Suppressor macrophage (primary cell): Measurements from ENCODE around the gene SLC22A31.

Source experiments
- DNase-seq, 4 experiments: peaks; one replicate each; pipeline ENCODE4 v3.0.0-alpha.2; 2020 to 2022

SLC22A31 gene

GRCh38 chr16:89164847-89165680 is 35.3 kb downstream of the SLC22A31 start:
- DNase-seq = no peak

GRCh38 chr16:89164436-89164835 is 35.9 kb downstream of the SLC22A31 start:
- no peak for DNase-seq

GRCh38 chr16:89163297-89163696 is 37.0 kb downstream of the SLC22A31 start:
- no peak for DNase-seq

GRCh38 chr16:89161763-89162713 is 38.3 kb downstream of the SLC22A31 start:
- DNase-seq = no peak

GRCh38 chr16:89160977-89161701 is 39.2 kb downstream of the SLC22A31 start:
- DNase-seq = no peak

- DNase-seq = no peak
These were observed 40.4 kb downstream of the SLC22A31 start for GRCh38 chr16:89159850-89160354.

- no peak for DNase-seq
These were observed 41.1 kb downstream of the SLC22A31 start for GRCh38 chr16:89159066-89159849.

- DNase-seq = no peak
These were observed 42.6 kb downstream of the SLC22A31 start for GRCh38 chr16:89157778-89158177.

- no peak for DNase-seq
These were observed 43.3 kb downstream of the SLC22A31 start for GRCh38 chr16:89156740-89157645.

GRCh38 chr16:89155851-89156739 is 44.2 kb downstream of the SLC22A31 start:
- peak in 1 of 4 experiments; percentile 17 for DNase-seq

GRCh38 chr16:89155184-89155679 is 45.1 kb downstream of the SLC22A31 start:
- DNase-seq = peak in 3 of 4 experiments; percentile 34 to 59 (median 39)

GRCh38 chr16:89154390-89155183 is 45.8 kb downstream of the SLC22A31 start:
- no peak for DNase-seq

- no peak for DNase-seq
These were observed 46.5 kb downstream of the SLC22A31 start for GRCh38 chr16:89153848-89154271.

GRCh38 chr16:89152831-89153700 is 47.3 kb downstream of the SLC22A31 start:
- DNase-seq = peak in 3 of 4 experiments; percentile 14 to 46 (median 35)

GRCh38 chr16:89150981-89151380 is 49.4 kb downstream of the SLC22A31 start:
- no peak for DNase-seq

GRCh38 chr16:89150090-89150835 is 50.1 kb downstream of the SLC22A31 start:
- DNase-seq = no peak
